Measurements from ENCODE around the gene DMAP1.
A peak's percentile ranks its signal among the peaks of the same experiment; 100 is the strongest.

The DMAP1 gene

DNA sequence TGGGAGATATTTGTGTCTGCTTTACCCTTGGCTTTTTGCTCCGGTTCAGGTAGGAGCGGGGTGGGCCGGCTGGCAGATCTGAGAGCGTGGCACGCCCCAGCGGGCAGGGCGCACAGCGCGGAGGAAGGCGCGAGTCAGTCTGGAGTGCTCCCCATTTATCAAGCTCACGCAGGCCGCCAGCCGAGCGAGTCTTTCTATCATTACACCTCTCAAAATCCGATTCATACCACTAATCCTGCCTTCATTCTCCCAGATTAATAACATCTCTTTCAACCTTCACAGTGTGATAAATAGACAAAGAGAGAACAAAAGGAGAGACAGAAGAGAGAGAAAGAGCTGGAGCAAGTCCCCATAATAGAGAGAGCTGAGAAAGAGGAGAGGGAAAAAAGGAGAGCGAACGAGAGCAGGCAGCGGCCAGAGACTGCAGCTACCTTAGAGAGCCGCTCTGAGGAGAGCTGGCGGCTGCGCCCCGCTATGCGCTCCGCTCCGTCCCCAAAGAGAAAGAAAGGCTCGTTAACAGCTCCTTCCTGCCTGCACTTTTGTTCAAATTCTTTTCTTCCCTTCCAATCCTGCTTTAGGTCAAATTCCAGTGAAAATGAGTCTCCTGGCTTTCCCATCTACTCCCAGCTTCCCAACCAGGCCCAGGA is 48.0 kb downstream of the DMAP1 start:
- Histone ChIP-seq H3K27me3 (ENCODE audit: insufficient read depth, low read depth, severe bottlenecking) (no peaks in the 10 kb centered on the region), H3K27ac (peak overlapping the region; percentile 85), H3K9me3 (ENCODE audit: severe bottlenecking) (no peaks in the 10 kb centered on the region), H3K36me3 (peaks cover 12% of the 10 kb centered on the region), H3K4me3 (ENCODE audit: low read depth, low read length) (no peak overlapping the region)
- TF ChIP-seq, protein P1, sequence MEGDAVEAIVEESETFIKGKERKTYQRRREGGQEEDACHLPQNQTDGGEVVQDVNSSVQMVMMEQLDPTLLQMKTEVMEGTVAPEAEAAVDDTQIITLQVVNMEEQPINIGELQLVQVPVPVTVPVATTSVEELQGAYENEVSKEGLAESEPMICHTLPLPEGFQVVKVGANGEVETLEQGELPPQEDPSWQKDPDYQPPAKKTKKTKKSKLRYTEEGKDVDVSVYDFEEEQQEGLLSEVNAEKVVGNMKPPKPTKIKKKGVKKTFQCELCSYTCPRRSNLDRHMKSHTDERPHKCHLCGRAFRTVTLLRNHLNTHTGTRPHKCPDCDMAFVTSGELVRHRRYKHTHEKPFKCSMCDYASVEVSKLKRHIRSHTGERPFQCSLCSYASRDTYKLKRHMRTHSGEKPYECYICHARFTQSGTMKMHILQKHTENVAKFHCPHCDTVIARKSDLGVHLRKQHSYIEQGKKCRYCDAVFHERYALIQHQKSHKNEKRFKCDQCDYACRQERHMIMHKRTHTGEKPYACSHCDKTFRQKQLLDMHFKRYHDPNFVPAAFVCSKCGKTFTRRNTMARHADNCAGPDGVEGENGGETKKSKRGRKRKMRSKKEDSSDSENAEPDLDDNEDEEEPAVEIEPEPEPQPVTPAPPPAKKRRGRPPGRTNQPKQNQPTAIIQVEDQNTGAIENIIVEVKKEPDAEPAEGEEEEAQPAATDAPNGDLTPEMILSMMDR (IDR thresholded peaks at IDR 0.05; ENCODE audit: low read depth, low read length) = no peak
- DNase-seq = peak; percentile 75

DNA sequence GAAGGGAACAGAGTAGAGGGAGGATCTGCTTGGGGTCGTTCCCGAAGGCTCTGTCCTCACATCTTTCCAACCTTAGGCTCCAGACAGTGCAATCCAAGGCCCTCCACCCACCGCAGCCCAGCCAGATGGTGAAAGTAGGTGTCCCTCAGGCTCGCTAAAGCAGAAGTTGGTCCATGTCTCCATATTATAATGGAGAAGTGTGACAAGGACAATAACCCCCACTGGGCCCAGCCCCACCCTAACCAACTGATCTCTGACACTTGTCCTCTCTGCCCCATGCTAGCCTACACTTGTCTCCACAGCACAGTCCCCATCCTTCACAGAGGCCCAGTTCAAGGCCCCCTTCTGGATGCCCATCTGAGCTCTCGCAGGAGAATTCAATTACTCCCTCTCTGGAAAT is 48.7 kb downstream of the DMAP1 start:
- Histone ChIP-seq H3K9me3 (ENCODE audit: severe bottlenecking) (no peaks in the 10 kb centered on the region), H3K27ac (peak overlapping the region; percentile 85)

DNA sequence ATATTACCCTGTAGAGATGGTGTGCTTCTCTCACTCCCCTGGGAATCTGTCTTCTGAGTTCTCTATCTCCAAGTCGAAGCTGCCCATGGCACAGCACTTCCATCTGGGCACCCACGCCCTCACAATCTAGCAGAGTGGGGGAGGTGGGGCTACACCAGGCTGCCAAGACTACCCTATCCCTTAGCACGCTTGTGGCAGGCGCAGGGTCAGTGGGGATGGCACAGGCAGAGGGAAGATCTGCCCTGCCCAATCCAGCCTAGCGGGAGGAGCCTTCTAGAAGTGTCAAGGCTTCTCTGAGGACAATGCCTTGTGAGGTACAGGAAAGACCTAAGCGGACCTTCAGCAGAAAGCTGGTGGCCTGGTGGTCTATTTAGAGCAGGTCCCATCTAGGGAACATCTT is 49.1 kb downstream of the DMAP1 start:
- no peaks in the 10 kb centered on the region for H3K9me3 ChIP-seq (ENCODE audit: severe bottlenecking)

More for the DNA sequence above, 48.7 kb downstream of the DMAP1 start:
- TF ChIP-seq, protein P1 (IDR thresholded peaks at IDR 0.05; ENCODE audit: low read depth, low read length) = no peak
- H3K27me3 ChIP-seq (ENCODE audit: insufficient read depth, low read depth, severe bottlenecking) = no peaks in the 10 kb centered on the region
- H3K4me3 ChIP-seq (ENCODE audit: low read depth, low read length) = no peak overlapping the region
- H3K36me3 ChIP-seq = peaks cover 12% of the 10 kb centered on the region
- no peak for DNase-seq

DNA sequence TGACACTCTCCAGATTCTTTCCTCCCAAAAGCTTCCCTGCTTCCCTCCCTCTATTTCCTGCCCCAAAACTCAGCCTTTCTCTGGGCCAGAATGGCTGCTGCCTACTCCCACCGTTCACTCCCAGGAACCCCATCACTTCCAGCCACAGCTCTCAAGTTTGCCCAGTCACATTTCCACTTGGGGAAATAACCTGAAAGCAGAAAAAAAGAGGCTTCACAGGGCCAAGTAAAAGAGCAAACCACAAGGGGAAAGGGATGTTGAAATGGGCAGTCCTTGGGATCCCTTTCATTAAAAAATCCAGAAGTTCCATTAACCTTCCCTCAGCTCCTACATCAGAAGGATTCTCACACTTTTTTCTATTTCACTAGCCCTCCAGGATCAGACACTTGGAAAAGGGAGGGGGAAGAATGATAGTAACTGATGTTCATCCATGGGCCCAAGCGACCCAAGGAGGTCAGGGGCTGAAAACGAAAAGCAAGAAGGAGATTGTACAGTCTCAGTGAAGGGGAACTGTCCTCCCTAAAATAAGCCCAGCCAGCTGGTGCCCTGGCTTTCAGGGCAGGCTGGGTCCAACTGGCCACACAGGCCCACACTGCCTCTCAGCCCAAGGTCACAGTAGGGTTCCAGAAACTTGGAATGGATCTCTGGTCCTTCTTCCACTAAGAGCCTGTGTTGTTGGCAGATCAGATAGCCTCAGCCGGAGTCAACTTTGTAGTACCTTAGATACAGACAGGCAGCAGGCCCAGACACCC is 49.7 kb downstream of the DMAP1 start:
- Histone ChIP-seq H3K27ac (peak overlapping the region; percentile 85), H3K27me3 (ENCODE audit: insufficient read depth, low read depth, severe bottlenecking) (no peaks in the 10 kb centered on the region), H3K4me3 (ENCODE audit: low read depth, low read length) (no peak overlapping the region), H3K9me3 (ENCODE audit: severe bottlenecking) (no peaks in the 10 kb centered on the region), H3K36me3 (peaks cover 12% of the 10 kb centered on the region)
- DNase-seq = no peak
- TF ChIP-seq, protein P1 (IDR thresholded peaks at IDR 0.05; ENCODE audit: low read depth, low read length) = no peak

More for the DNA sequence above, 49.1 kb downstream of the DMAP1 start:
- TF ChIP-seq, protein P1 (IDR thresholded peaks at IDR 0.05; ENCODE audit: low read depth, low read length) = no peak
- peaks cover 12% of the 10 kb centered on the region for H3K36me3 ChIP-seq
- peak overlapping the region; percentile 85 for H3K27ac ChIP-seq
- H3K27me3 ChIP-seq (ENCODE audit: insufficient read depth, low read depth, severe bottlenecking) = no peaks in the 10 kb centered on the region
- H3K4me3 ChIP-seq (ENCODE audit: low read depth, low read length) = no peak overlapping the region
- DNase-seq = no peak

DNA sequence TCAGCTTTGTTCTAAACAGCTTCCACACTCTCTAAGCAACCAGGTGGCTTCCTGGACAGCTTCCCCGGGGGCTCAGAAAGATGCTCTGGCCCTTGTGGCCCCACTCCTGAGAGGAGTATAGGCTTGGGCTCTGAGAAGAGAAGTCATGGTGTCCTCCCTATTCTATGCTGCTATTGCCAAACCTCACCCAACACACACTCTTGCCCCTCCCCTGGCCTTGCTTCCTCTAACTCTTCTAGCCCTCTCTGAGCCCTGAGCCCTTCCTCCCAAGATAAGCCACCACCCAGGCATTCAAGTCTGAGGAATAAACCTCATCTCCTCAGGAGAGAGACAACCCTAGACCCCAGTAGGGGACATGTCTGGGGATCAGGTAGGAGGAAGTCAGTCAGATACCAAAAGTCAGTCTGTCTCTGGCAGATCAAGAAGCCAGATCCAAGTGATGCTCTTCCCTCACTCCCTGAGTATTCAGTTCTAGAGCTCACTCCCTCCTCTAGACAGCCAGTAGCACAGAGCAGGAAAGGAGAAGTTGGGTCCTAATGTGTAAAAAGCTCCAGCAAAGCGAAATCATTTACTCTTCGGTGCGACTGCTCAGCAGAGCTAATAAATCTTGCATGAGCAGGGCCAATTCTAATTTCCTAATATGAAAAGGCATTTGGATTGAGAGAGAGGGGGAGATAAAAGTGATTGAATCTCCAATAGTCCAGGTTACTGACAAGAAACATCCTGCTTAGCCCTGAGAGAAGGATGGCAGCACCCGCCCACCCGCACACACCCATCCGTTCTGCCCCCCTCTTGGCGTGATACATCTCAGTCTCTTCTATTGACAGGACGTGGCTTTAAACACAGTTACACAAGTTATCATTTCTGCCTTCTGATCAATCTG is 50.5 kb downstream of the DMAP1 start:
- Histone ChIP-seq H3K27me3 (ENCODE audit: insufficient read depth, low read depth, severe bottlenecking) (no peaks in the 10 kb centered on the region), H3K27ac (no peak overlapping the region), H3K36me3 (peaks cover 11% of the 10 kb centered on the region), H3K4me3 (ENCODE audit: low read depth, low read length) (no peak overlapping the region), H3K9me3 (ENCODE audit: severe bottlenecking) (no peaks in the 10 kb centered on the region)
- DNase-seq = no peak
- TF ChIP-seq, protein P1 (IDR thresholded peaks at IDR 0.05; ENCODE audit: low read depth, low read length) = no peak

Measured in WERI-Rb-1 (cell line).